HuH-7.5 (cell line): ENCODE data around the gene MAS1L.

Experiments
- DNase-seq: peaks from one replicate; pipeline ENCODE4 v3.0.0; 2011; ENCODE audit warnings: low spot score

The MAS1L gene

DNA sequence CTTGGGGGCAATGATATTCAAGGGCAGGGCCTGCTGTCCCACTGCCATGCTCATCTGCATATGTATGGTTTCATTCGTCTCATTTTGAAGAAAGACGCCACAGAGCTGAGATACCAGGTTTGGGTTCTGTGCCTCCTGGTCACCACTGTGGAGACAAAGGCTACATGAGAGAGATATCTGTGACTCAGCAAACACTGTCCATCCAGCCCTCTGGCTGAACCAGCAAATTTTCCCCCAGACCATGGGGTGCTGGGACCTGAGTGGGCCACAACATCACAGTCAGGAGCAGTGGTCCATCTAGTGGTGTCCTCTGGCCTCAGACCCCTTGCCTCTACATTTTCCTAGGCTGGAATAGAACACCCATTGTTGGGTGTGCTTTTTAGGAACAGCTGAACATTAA lies at the start of gene MAS1L:
TSS of gene MAS1L (minus strand) at position 297 of the 400 bp plus-strand sequence. CDS start at position 243, 54 bp downstream.
- DNase-seq = no peak

DNA sequence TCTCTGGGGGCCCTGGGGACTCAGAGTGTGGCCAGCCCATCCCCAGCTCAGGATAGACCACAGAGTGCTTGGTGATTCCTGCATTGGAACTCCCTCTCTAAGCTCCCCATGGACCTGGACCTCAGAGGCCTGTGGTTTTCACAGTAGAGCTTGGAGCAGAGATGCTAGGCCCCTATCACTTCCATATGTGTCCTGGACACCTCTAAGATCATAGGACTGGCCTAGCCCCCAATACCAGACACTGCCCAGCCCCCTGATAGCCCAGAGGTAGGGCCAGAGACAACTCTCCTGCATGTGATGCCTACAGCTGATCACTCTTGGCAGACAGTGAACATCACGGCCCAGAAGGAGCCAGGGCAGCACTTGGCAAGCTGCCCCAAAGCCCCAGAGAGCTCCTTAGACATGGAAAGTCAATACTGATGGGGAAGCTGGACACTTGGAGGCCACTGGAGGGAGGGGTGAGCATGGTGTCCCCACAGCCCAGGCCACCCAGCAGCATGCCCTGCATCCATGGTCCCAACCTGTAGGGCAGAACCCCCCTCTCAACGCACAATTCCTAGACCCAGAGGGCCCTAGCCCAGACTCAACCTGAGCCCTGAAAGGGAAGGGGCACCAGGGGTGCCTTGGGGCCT lies 44.7 kb upstream of the MAS1L start:
- no peak for DNase-seq

- no peak for DNase-seq
Measured at GRCh38 chr6:29531668-29532067, 43.9 kb upstream of the MAS1L start.

- DNase-seq = no peak
Measured at GRCh38 chr6:29530671-29531310, 43.0 kb upstream of the MAS1L start.

DNA sequence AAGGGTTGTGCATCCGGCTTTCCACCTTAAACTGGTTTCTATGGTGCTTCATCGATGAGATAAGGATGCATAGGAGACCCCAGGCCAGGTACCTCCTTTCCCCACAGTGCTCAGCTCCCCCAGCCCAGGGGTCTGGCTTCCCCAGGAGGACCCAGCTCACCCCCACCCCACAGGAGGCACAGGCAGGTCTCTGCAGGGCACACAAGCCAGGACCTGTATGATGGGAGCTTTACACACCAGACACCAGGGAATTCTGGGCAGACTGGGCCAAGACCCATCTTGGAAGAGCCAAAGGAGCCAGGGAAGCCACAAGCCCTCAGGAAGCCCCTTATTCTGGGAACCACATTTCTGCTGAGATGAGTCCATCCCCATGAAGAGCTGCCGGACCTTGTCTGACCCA lies 42.2 kb upstream of the MAS1L start:
- DNase-seq = no peak

- no peak for DNase-seq
Measured at GRCh38 chr6:29528988-29529560, 41.3 kb upstream of the MAS1L start.

- DNase-seq = no peak
Measured at GRCh38 chr6:29528300-29528931, 40.7 kb upstream of the MAS1L start.

GRCh38 chr6:29527564-29527963 lies 39.8 kb upstream of the MAS1L start:
- DNase-seq = no peak

DNA sequence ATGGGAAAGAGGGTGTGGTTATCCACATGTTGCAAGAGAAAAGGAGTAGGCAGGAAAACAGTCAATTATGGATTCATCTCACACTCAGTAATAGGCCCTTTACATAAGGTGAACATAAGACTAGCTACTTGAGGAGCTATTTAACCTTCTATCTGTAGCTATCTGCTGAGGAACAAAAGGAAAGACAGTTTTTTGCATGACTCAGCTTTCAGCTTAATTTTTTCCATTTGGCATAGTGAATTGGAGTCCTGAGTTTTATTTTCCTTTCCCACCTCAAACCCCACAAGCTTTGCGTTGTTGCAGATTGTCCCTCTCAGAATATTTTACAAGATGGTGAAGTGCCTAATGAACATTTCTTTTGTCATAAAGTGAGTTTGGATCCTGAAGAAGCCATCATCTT lies 39.4 kb upstream of the MAS1L start:
- no peak for DNase-seq

GRCh38 chr6:29525311-29525639 lies 37.5 kb upstream of the MAS1L start:
- DNase-seq = no peak

- no peak for DNase-seq
Measured at GRCh38 chr6:29524444-29525310, 36.9 kb upstream of the MAS1L start.

GRCh38 chr6:29524044-29524443 lies 36.3 kb upstream of the MAS1L start:
- DNase-seq = no peak

DNA sequence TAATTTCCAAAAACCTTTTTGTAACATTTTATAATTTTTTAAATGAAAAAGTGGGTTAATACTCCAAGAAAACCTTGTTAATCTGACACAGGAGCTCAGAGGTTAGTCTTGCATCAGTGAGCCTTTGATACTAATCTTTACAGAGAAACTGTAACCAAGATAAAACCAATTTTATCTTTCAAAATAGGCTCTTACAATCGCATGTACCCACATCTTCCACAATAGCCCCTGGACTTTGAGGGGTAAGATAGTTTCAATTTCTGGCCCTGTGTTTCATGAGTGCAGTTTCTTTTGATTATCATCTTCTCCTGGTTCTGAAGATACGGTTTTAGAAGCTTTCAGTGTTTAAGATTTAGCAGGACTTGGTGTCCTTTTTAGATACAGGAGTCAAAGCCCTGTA lies 34.5 kb upstream of the MAS1L start:
- no peak for DNase-seq

GRCh38 chr6:29521006-29521680 lies 33.4 kb upstream of the MAS1L start:
- no peak for DNase-seq

DNA sequence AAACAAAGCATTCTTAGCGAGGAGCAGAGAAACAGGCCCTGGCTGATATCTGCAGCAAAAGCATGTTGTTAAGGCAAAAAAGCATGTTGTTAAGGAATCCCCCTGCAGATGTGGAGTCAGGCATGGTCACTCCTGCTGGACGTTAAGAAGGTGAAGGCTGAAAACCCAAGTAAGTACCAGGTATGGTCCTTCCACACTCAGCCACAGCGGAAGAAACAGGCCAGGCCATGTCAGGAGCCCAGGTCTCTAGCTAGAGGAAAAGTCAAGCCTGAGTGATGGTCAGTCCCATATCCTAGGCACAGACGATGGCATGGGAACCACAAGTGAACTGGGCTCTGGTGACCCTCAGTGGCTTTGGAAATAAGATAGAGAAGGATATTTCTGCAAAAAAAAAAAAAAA lies 32.5 kb upstream of the MAS1L start:
- DNase-seq = no peak

GRCh38 chr6:29519291-29520010 lies 31.7 kb upstream of the MAS1L start:
- no peak for DNase-seq

DNA sequence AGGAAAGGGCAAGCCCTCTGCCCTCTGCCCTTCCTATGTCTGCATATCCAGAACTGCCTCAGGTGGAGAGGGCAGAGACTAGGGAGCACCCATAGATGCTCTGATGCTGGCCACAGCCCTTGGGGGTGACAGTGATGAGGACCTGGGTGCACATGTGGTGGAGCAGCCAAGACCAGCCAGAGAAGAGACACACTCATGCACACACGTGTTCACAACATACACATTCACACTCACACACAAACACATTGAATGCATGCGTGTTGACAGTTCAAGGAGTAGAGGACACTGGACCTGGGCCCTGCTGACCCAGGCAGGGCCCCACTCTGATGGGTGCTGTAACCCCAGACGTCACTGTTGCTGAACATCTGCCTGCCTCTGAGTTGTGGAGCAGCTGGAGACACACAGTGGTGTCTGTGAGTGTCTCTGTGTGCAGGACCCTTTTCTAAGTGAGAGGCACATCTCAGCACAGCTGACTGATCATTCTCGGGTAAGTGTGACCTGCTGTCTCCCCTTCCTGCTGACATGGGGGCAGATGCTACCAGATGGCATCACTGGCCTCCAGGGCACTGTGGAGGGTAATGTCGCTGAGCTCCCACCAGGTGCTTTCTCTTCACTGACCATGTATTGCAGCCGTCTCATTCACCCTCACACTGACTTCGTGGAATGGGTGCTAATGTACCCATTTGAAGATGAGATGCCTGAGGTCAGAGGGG lies 30.1 kb upstream of the MAS1L start:
- DNase-seq = no peak

GRCh38 chr6:29517245-29517644 lies 29.5 kb upstream of the MAS1L start:
- DNase-seq = no peak

GRCh38 chr6:29516108-29516507 lies 28.4 kb upstream of the MAS1L start:
- no peak for DNase-seq

DNA sequence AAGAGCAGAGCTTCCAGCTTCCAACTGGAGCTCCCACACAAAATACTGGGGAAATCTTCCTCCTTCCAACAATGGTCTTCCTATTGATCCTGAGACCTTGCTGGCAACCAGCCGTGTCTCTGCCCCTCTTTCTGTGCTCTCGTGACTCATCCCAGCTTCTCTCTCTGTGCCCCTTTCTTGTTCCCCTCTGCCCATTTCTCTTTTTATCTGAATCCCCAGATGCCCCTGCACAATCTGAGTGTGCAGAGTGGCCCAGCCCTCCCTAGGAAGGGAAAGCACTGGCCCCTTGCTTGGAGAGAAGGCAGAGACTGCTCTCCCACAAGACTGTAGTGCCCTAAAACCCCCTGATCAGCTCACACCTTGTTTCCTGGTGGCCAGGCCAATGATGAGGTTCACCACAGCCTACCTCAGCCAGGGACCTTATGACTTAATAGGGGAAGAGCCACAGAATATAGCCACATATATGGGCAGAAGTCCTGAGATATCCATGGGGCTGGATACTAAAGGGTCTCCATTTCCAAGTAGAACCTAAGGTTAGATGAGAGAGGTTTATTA lies 23.1 kb upstream of the MAS1L start:
- no peak for DNase-seq
